GM21723 (cell line): ENCODE measurements around the gene DBNDD2.

Experiments used
- ATAC-seq: cut with Tn5 transposase; IDR thresholded peaks from one replicate; pipeline ENCODE4 v1.9.1; 2021; ENCODE audit warnings: mild to moderate bottlenecking, moderate library complexity; ENCODE audit not compliant: unreplicated experiment

DBNDD2 gene

DNA sequence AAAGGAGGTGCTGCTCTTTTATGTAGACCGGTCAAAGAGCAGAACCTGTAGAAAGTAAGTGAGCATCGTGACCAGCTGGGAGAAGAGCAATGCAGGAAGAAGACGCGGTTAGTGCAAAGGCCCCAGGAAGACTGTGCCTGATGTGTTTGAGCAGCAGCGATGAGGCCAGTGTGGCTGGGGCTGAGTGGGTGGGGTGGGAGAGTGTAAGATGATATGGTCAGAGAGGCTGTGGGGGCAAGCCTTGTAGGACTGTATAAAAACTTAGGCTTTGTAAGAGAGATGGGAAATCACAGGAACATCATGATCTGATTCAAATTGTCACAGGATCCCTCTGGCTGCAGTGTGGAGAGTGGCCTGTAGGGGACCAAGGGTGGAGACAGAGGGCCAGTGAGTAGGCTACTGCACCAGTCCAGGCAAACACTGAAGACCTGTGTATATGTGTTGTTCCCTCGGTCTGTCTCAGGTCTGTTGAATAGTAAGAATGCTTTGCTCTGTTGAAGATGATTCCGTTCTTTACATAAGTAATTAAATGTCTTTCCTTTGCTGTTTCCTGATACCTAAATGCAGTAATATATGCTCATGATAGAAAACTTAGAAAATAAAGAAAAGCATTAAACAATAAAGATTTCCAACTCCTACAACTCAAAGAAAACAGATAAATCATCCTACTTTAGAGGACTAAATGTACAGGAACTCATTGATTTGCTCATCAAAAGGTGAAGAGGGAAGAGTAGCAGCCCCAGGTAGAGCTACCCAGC lies 37.9 kb downstream of the DBNDD2 start:
- ATAC-seq = no peak

DNA sequence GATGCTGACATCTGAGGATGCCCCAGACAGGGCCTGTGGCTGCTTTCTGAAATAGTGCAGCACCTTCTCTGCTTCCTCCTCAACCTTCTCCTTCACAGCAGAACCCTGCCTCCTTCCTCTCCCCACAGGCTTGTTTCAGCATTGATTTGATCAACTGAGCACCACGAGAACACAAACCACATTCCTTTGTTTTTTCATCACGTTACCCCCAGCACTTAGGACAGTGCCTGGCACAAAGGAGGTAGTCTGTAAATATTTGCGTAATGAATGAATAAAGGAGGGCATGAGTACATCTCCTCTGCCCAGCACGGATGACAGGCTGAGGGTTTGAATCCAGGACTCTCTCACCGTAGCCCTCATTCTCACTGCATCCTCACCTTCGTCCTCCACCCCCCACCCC lies 40.2 kb downstream of the DBNDD2 start:
- no peak for ATAC-seq

DNA sequence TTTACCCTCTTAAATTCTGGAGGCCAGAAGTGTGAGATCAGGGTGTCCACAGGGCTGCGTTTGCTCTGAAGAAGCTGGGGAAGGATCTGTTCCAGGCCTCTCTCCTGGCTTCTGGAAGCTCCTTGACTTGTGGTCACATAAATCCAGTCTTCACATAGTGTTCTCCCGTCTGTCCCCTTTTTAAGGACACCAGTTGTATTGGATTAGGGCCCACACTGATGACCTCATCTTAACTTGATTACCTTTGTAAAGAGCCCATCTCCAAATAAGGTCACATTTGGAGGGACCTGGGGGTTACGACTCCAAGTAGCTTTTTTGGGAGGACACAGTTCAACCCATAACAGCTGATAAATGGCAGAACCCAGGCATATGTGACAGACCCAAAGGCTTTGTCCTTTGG lies 41.4 kb downstream of the DBNDD2 start:
- no peak for ATAC-seq

DNA sequence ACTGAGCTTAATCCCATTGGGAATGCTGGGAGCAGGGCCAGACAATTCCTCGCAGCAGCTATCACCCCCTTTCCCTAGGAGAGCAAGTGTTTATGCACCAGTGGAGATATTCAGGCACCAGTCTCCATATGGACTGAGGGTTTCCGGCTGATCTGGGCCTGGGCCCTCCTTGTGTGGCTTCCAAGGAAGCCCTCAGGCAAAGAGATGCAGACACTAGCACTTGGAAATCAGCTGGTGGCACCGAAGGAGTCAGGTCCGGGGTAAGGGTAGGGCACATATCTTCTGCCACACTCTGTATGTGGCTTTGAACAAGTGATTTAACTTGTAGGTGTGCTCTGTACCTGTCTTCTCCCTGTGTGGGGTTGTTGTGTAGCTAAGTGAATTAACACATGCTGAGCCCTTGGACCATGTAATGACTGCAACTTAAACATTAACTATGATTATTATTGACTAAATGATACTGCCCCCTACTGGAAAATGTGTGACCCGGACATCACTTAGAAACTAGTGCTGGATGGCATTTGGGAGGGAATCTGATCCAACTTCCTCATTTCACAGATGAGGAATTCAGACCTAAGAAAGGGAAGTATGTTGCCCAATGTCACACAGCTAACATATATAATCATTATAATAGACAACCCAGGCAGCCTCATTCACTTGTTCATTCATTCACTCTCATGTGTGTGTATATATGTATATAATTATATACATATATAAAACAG lies 42.2 kb downstream of the DBNDD2 start:
- no peak for ATAC-seq

DNA sequence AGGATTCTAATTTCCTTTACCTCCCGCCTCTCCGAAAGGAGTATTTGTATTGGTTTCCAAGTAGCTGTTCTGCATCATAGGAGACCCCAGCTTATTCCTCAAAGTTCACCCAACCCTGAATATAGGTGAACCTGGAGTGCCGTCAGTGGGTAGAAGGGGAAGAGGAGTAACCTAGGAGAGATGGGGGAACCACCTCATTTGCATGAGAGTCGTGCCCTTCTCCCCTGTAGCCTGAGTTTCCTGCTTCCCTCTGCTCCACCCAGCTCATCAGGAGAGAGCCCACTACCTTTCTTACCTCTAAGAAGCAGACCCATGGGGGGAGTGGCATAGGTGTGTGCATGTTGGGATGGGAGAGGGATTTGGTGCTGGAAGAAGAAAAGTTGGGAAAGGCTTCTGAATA lies 44.1 kb downstream of the DBNDD2 start:
- ATAC-seq = no peak

DNA sequence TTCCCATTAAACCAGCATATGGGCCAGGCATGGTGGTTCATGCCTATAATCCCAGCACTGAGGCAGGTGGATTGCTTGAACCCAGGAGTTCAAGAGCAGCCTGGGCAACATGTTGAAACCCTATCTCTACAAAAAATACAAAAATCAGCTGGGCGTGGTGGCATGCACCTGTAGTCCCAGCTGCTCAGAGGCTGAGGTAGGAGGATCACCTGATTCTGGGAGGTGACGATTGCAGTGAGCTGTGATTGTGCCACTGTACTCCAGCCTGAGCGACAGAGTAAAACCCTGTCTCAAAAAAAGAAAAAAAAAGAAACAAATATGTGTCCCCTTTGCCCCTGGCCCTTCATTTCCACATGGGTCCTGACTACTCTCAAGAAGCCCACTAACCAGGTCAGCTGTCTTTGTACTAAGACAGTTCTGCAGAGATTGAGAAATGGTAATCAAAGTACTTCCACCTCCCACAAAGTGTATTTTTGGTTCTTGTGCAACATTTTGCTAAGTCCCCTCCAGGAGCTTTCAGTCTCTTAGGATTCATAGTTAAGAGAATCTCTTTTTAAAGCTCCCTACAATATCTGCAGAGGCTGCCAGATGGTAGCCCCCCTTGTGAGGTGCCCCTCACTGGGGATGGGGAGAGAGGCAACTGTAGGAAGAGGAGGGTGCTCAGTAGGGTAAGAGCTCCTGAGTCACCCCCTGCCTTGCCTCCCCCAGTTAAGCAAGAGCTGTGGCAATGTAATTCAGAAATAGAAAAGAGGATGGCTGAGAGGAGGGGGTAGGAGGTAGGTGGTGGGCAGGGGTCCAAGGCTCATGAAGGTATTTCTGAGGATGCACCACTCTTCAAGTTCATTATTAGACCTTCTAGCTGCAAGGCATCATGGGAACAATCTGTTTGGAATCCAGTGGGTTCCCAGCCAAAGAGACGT lies 44.9 kb downstream of the DBNDD2 start:
- ATAC-seq = no peak

DNA sequence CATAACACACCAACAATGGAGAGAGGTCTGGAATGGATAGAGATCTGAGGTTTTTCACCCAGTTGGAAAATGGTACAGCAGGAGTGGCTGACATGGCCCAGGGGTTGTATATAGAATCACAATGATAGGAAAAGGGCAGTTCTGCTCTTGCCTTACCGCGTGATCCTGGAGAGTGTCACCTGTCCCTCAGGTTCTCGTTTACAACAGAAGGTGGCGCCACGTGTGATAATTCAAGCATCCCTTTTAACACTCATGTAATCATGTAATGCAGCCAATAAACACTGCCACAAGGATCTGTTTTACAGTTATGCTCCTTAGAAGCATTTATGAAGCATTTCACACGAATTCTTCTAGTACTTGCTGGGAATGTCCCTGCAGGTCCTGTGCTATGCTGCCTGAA lies 48.5 kb downstream of the DBNDD2 start:
- no peak for ATAC-seq

DNA sequence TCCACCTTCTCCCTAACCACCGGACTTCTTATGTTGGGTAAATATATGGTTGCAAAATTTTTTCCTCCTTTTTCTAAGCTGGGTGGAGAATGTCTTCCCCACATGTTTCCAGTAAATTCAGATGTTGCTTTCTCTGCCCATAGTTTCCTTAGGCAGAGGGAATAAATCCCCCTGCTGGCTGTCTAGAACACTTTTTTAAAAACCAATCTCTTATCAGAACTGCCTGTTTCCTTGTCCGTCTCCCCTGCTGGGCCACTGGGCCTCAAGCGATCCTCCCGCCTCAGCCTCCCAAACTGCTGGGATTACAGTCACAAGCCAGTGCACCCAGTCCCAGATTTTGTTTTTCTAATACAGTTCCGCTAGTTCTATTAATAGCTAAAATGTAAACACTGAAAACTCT lies 51.5 kb downstream of the DBNDD2 start:
- no peak for ATAC-seq
